ENCODE data around the gene ARHGEF39.

ARHGEF39 gene

GRCh38 chr9:35680331-35681105 lies 15.5 kb upstream of the ARHGEF39 start:
- peak in 1 of 42 donors; percentile 19 for DNase-seq
- intact Hi-C loops (cut with DNase I): no loop called here

- DNase-seq: no peak
- intact Hi-C loops (cut with DNase I): no loop called here
These were observed 14.9 kb upstream of the ARHGEF39 start for GRCh38 chr9:35679766-35680330.

- no peak for DNase-seq
- intact Hi-C loops (cut with DNase I): no loop called here
These were observed 14.1 kb upstream of the ARHGEF39 start for GRCh38 chr9:35679091-35679490.

- DNase-seq: peak in 17 of 42 donors; percentile 17 to 60 (median 43)
- intact Hi-C loops (cut with DNase I): no loop called here
These were observed 10.9 kb upstream of the ARHGEF39 start for GRCh38 chr9:35675732-35676392.

- intact Hi-C loops (cut with DNase I): no loop called here
- DNase-seq: no peak
These were observed 10.2 kb upstream of the ARHGEF39 start for GRCh38 chr9:35675204-35675603.

- intact Hi-C loops (cut with DNase I): no loop called here
- DNase-seq: no peak
These were observed 9.0 kb upstream of the ARHGEF39 start for GRCh38 chr9:35674025-35674361.

GRCh38 chr9:35673132-35674024 lies 8.4 kb upstream of the ARHGEF39 start, which contains the start of gene CA9:
CA9 (plus strand) TSS chr9:35673928; CDS start chr9:35673960, 32 bp downstream.
- intact Hi-C loops (cut with DNase I): no loop called here
- peak in 7 of 42 donors; percentile 30 to 71 (median 36) for DNase-seq

- intact Hi-C loops (cut with DNase I): no loop called here
- no peak for DNase-seq
These were observed 4.5 kb upstream of the ARHGEF39 start for GRCh38 chr9:35669331-35670145.

GRCh38 chr9:35667939-35668338 lies 2.9 kb upstream of the ARHGEF39 start:
- intact Hi-C loops (cut with DNase I): no loop called here
- no peak for DNase-seq

- DNase-seq: no peak
- intact Hi-C loops (cut with DNase I): no loop called here
These were observed 1.6 kb upstream of the ARHGEF39 start for GRCh38 chr9:35666549-35666948.

GRCh38 chr9:35666045-35666444 lies 1.1 kb upstream of the ARHGEF39 start:
- no peak for DNase-seq
- intact Hi-C loops (cut with DNase I): no loop called here

GRCh38 chr9:35665471-35665818 lies 450 bp upstream of the ARHGEF39 start:
- DNase-seq: no peak
- intact Hi-C loops (cut with DNase I): no loop called here

- DNase-seq: no peak
- intact Hi-C loops (cut with DNase I): no loop called here
These were observed 2.6 kb downstream of the ARHGEF39 start for GRCh38 chr9:35662437-35662836.

- intact Hi-C loops (cut with DNase I): no loop called here
These were observed 3.1 kb downstream of the ARHGEF39 start for GRCh38 chr9:35661756-35662350.

GRCh38 chr9:35660966-35661415 lies 4.0 kb downstream of the ARHGEF39 start:
- intact Hi-C loops (cut with DNase I): no loop called here
- peak in 18 of 42 donors; percentile 14 to 75 (median 42) for DNase-seq

More at GRCh38 chr9:35661756-35662350, 3.1 kb downstream of the ARHGEF39 start:
- no peak for DNase-seq

GRCh38 chr9:35659340-35659739 lies 5.7 kb downstream of the ARHGEF39 start:
- intact Hi-C loops (cut with DNase I): no loop called here
- no peak for DNase-seq

- peak in 17 of 42 donors; percentile 9 to 58 (median 36) for DNase-seq
- intact Hi-C loops (cut with DNase I): no loop called here
These were observed 6.1 kb downstream of the ARHGEF39 start for GRCh38 chr9:35658968-35659220.
